DMS79 (cell line): ENCODE measurements around the gene PXDN.
A peak's percentile ranks its signal among the peaks of the same experiment; 100 is the strongest.
"Not testable (repeated sequence)": the region's sequence is repeated elsewhere in the genome, so short reads cannot be mapped to it uniquely, and the experiment has no call there.

ENCODE experiments used
- DNase-seq: peaks from one replicate; lab custom pipeline; 2025; lab: John Stamatoyannopoulos, UW

The PXDN gene

GRCh38 chr2:1702186-1702565, 42.1 kb downstream of the PXDN start:
- DNase-seq = no peak

GRCh38 chr2:1701556-1702185, 42.6 kb downstream of the PXDN start:
- no peak for DNase-seq

- no peak for DNase-seq
These were observed 43.3 kb downstream of the PXDN start for GRCh38 chr2:1701020-1701419.

- not testable (repeated sequence) for DNase-seq
These were observed 43.9 kb downstream of the PXDN start for GRCh38 chr2:1700427-1700826.

GRCh38 chr2:1698188-1698945, 45.9 kb downstream of the PXDN start:
- peak; percentile 93 for DNase-seq

GRCh38 chr2:1697601-1698000, 46.7 kb downstream of the PXDN start:
- no peak for DNase-seq

- DNase-seq = no peak
These were observed 47.8 kb downstream of the PXDN start for GRCh38 chr2:1696472-1696871.

- no peak for DNase-seq
These were observed 49.7 kb downstream of the PXDN start for GRCh38 chr2:1694371-1695271.

- DNase-seq = no peak
These were observed 50.6 kb downstream of the PXDN start for GRCh38 chr2:1693723-1694122.

- no peak for DNase-seq
These were observed 52.0 kb downstream of the PXDN start for GRCh38 chr2:1692342-1692741.

GRCh38 chr2:1691366-1691765, 52.9 kb downstream of the PXDN start:
- DNase-seq = no peak

- no peak for DNase-seq
These were observed 54.1 kb downstream of the PXDN start for GRCh38 chr2:1690056-1690775.

- no peak for DNase-seq
These were observed 55.5 kb downstream of the PXDN start for GRCh38 chr2:1688859-1689258.

- no peak for DNase-seq
These were observed 56.2 kb downstream of the PXDN start for GRCh38 chr2:1688161-1688560.

GRCh38 chr2:1687254-1687653, 57.1 kb downstream of the PXDN start:
- peak; percentile 45 for DNase-seq

- no peak for DNase-seq
These were observed 57.6 kb downstream of the PXDN start for GRCh38 chr2:1686784-1687105.

GRCh38 chr2:1685957-1686783, 58.1 kb downstream of the PXDN start:
- DNase-seq = no peak

- DNase-seq = no peak
These were observed 59.0 kb downstream of the PXDN start for GRCh38 chr2:1685078-1685956.

- no peak for DNase-seq
These were observed 61.0 kb downstream of the PXDN start for GRCh38 chr2:1683297-1683696.

- DNase-seq = no peak
These were observed 62.2 kb downstream of the PXDN start for GRCh38 chr2:1682181-1682440.
